ENCODE data around the gene CABP4.

The CABP4 gene

GRCh38 chr11:67499808-67500483, 44.8 kb downstream of the CABP4 start:
- no peak for DNase-seq

- no peak for DNase-seq
Observed at GRCh38 chr11:67500484-67500821, 45.3 kb downstream of the CABP4 start.

GRCh38 chr11:67500831-67501715, 45.9 kb downstream of the CABP4 start:
- no peak for DNase-seq

- no peak for DNase-seq
Observed at GRCh38 chr11:67501854-67502253, 46.7 kb downstream of the CABP4 start.

GRCh38 chr11:67502328-67502979, 47.3 kb downstream of the CABP4 start:
- DNase-seq = no peak

- DNase-seq = no peak
Observed at GRCh38 chr11:67503119-67504004, 48.2 kb downstream of the CABP4 start.

GRCh38 chr11:67504005-67504949, 49.1 kb downstream of the CABP4 start:
- DNase-seq = no peak

- DNase-seq = peak; percentile 41 to 49
Observed at GRCh38 chr11:67504950-67505581, 49.9 kb downstream of the CABP4 start, which contains the start of gene PITPNM1. Gene PITPNM1, minus strand, starts transcription at chr11:67505363. Its CDS starts 1,183 bp downstream, at chr11:67504180.

- DNase-seq = peak; percentile 73 to 75
Observed at GRCh38 chr11:67505605-67506396, 50.6 kb downstream of the CABP4 start.

GRCh38 chr11:67506426-67507051, 51.4 kb downstream of the CABP4 start:
- no peak for DNase-seq

GRCh38 chr11:67507242-67507863, 52.2 kb downstream of the CABP4 start:
- no peak for DNase-seq

- DNase-seq = peak; percentile 95 to 96
Observed at GRCh38 chr11:67507864-67508485, 52.8 kb downstream of the CABP4 start, which contains the start of gene CDK2AP2. Gene CDK2AP2, minus strand, starts transcription at chr11:67508162. Its CDS starts 80 bp downstream, at chr11:67508082.

GRCh38 chr11:67508486-67509121, 53.5 kb downstream of the CABP4 start:
- DNase-seq = peak; percentile 96

- DNase-seq = no peak
Observed at GRCh38 chr11:67510023-67510345, 54.8 kb downstream of the CABP4 start.
